CD8-positive, alpha-beta memory T cell (primary cell): Measurements from ENCODE around the gene CPTP. TPM values are rescaled to one million over a fixed set of nuclear protein-coding genes. Genes with fewer than 3 reads are reported as not detected.
A peak's percentile ranks its signal among the peaks of the same experiment; 100 is the strongest.

ENCODE experiments used
- CTCF ChIA-PET: fragments of 350-600 bp; sonication (Branson Sonifier 250); formaldehyde crosslinking; loops from one replicate; lab custom pipeline; 2021; ENCODE audit warnings: antibody characterized with exemption; lab: Charles Lee
- POLR2A ChIA-PET: fragments of 350-600 bp; sonication (Branson Sonifier 250); formaldehyde crosslinking; loops from one replicate; lab custom pipeline; 2021; ENCODE audit warnings: antibody characterized with exemption; lab: Charles Lee
- DNase-seq, 5 donors: peaks; one replicate each; pipeline versions ENCODE4 v3.0.0 to v3.0.0-alpha.2; 2020 to 2022; ENCODE audit warnings: mixed read lengths in 1 of 5
- H3K27ac ChIP-seq: one replicate; pipeline ENCODE4 v1.7.0; 2013; ENCODE audit warnings: low read depth, mild to moderate bottlenecking, low read length, moderate library complexity
- H3K27me3 ChIP-seq: 2 replicates; pipeline ENCODE4 v1.7.0; 2013; ENCODE audit warnings: low read length, mild to moderate bottlenecking; ENCODE audit not compliant: insufficient read depth, poor library complexity, severe bottlenecking
- H3K36me3 ChIP-seq: 2 replicates; pipeline ENCODE4 v1.7.0; 2013; ENCODE audit warnings: mild to moderate bottlenecking, low read length, moderate library complexity; ENCODE audit not compliant: insufficient read depth
- H3K4me1 ChIP-seq: 2 replicates; pipeline ENCODE4 v1.7.0; 2013; ENCODE audit warnings: mild to moderate bottlenecking, low read length, moderate library complexity; ENCODE audit not compliant: insufficient read depth
- H3K4me3 ChIP-seq: 2 replicates; pipeline ENCODE4 v1.7.0; 2013; ENCODE audit warnings: mild to moderate bottlenecking, low read length
- H3K9me3 ChIP-seq: 2 replicates; pipeline ENCODE4 v1.7.0; 2013; ENCODE audit warnings: mild to moderate bottlenecking, low read length
- H3K27ac Mint-ChIP-seq, 8 donors: one replicate each; pipeline ENCODE4 v1.8.0; 2020 to 2021; ENCODE audit warnings: mixed read lengths in 8 of 8, mild to moderate bottlenecking in 6 of 8, inconsistent platforms in 3 of 8, moderate library complexity in 3 of 8
- H3K27me3 Mint-ChIP-seq, 2 donors: one replicate each; pipeline ENCODE4 v1.8.0; 2020 to 2021; ENCODE audit warnings: mixed read lengths in 2 of 2, mild to moderate bottlenecking in 1 of 2, moderate library complexity in 1 of 2
- H3K36me3 Mint-ChIP-seq, 3 donors: one replicate each; pipeline ENCODE4 v1.8.0; 2020 to 2021; ENCODE audit warnings: mixed read lengths in 3 of 3, inconsistent platforms in 1 of 3, mild to moderate bottlenecking in 1 of 3
- H3K4me1 Mint-ChIP-seq, 3 donors: one replicate each; pipeline ENCODE4 v1.8.0; 2020 to 2021; ENCODE audit warnings: mixed read lengths in 3 of 3, inconsistent platforms in 1 of 3, mild to moderate bottlenecking in 1 of 3
- H3K4me3 Mint-ChIP-seq, 7 donors: one replicate each; pipeline ENCODE4 v1.8.0; 2020 to 2021; ENCODE audit warnings: mixed read lengths in 7 of 7, mild to moderate bottlenecking in 6 of 7, moderate library complexity in 4 of 7, inconsistent platforms in 2 of 7
- H3K9me3 Mint-ChIP-seq, 5 donors: one replicate each; pipeline ENCODE4 v1.8.0; 2020 to 2022; ENCODE audit warnings: mixed read lengths in 5 of 5, mild to moderate bottlenecking in 3 of 5, moderate library complexity in 2 of 5, inconsistent platforms in 1 of 5
- polyA plus RNA-seq: library from polyadenylated mRNA; unstranded; fragments of 300-500 nt; fragmentation: Illumina TruSeq; gene quantifications from one replicate; pipeline ENCODE4 v1.2.3, GENCODE V29; 2021
- total RNA-seq, 2 experiments: library from RNA; stranded (reverse); gene quantifications; one replicate each; pipeline ENCODE4 v1.2.3, GENCODE V29; 2021

Gene CPTP
- total and polyA plus RNA-seq, 3 experiments from 2014 or later: 17.6 to 23.6 (median 18.3) TPM

- ChIA-PET CTCF (interaction anchor here (1.7 kb wide), 1 partner anchor 188 kb away, joined by 4 read pairs; no protein-coding TSS in a partner anchor), POLR2A (interaction anchor here (1.0 kb wide), 1 partner anchor 11 kb away, joined by 4 read pairs; no protein-coding TSS in a partner anchor)
- peaks cover 0 to 41% (median 0%) of the 10 kb centered on the region in 3 donors for H3K36me3 Mint-ChIP-seq
- H3K4me3 ChIP-seq: no peak overlapping the region
- H3K4me3 Mint-ChIP-seq: peak overlapping the region; percentile 29 to 85 (median 48)
- peaks cover 15 to 29% (median 15%) of the 10 kb centered on the region in 3 donors for H3K4me1 Mint-ChIP-seq
- no peak for DNase-seq
- no peaks in the 10 kb centered on the region for H3K9me3 Mint-ChIP-seq
- H3K9me3 ChIP-seq: no peaks in the 10 kb centered on the region
- H3K27me3 ChIP-seq: no peaks in the 10 kb centered on the region
- H3K27ac ChIP-seq: no peak overlapping the region
- peaks cover 27% of the 10 kb centered on the region for H3K4me1 ChIP-seq
- H3K36me3 ChIP-seq: no peaks in the 10 kb centered on the region
- H3K27me3 Mint-ChIP-seq: no peaks in the 10 kb centered on the region
- peak overlapping the region in 6 of 8 donors; percentile 14 to 95 (median 55) for H3K27ac Mint-ChIP-seq
Observed at GRCh38 chr1:1310476-1311053, 14.0 kb upstream of the CPTP start.

- Mint-ChIP-seq H3K27ac (peak overlapping the region in 1 of 8 donors; percentile 87), H3K4me1 (peaks cover 8 to 21% (median 9%) of the 10 kb centered on the region in 3 donors), H3K27me3 (no peaks in the 10 kb centered on the region), H3K36me3 (peaks cover 0 to 47% (median 0%) of the 10 kb centered on the region in 3 donors), H3K4me3 (peak overlapping the region in 3 of 7 donors; percentile 10 to 65 (median 58)), H3K9me3 (no peaks in the 10 kb centered on the region)
- no peak overlapping the region for H3K4me3 ChIP-seq
- no peak overlapping the region for H3K27ac ChIP-seq
- H3K4me1 ChIP-seq: peaks cover 18% of the 10 kb centered on the region
- no peaks in the 10 kb centered on the region for H3K36me3 ChIP-seq
- ChIA-PET POLR2A (interaction anchor here (1.0 kb wide), 1 partner anchor 12 kb away, joined by 4 read pairs; no protein-coding TSS in a partner anchor), CTCF (interaction anchor here (1.7 kb wide), 1 partner anchor 189 kb away, joined by 4 read pairs; no protein-coding TSS in a partner anchor)
- H3K27me3 ChIP-seq: no peaks in the 10 kb centered on the region
- DNase-seq: no peak
- no peaks in the 10 kb centered on the region for H3K9me3 ChIP-seq
Observed at GRCh38 chr1:1311107-1312104, 13.2 kb upstream of the CPTP start.

GRCh38 chr1:1312450-1313314 is 11.9 kb upstream of the CPTP start:
- no peak overlapping the region for H3K4me3 ChIP-seq
- peak overlapping the region in 2 of 8 donors; percentile 45 to 70 for H3K27ac Mint-ChIP-seq
- H3K9me3 Mint-ChIP-seq: no peaks in the 10 kb centered on the region
- no peak for DNase-seq
- ChIA-PET POLR2A (interaction anchor here (0.7 kb wide), 1 partner anchor 186 kb away, joined by 7 read pairs; no protein-coding TSS in a partner anchor), CTCF (no interaction called here)
- no peaks in the 10 kb centered on the region for H3K36me3 ChIP-seq
- H3K4me1 ChIP-seq: peaks cover 9% of the 10 kb centered on the region
- peak overlapping the region in 2 of 7 donors; percentile 27 to 58 for H3K4me3 Mint-ChIP-seq
- no peaks in the 10 kb centered on the region for H3K27me3 Mint-ChIP-seq
- no peaks in the 10 kb centered on the region for H3K27me3 ChIP-seq
- H3K4me1 Mint-ChIP-seq: peaks cover 3 to 12% (median 4%) of the 10 kb centered on the region in 3 donors
- H3K36me3 Mint-ChIP-seq: peaks cover 0 to 52% (median 0%) of the 10 kb centered on the region in 3 donors
- H3K9me3 ChIP-seq: no peaks in the 10 kb centered on the region
- no peak overlapping the region for H3K27ac ChIP-seq

GRCh38 chr1:1313500-1314236 is 10.9 kb upstream of the CPTP start:
- CTCF ChIA-PET: interaction anchor here (1.4 to 2.1 kb wide), 2 partner anchors 8 to 58 kb away, joined by 4 read pairs; no protein-coding TSS in a partner anchor
- no peaks in the 10 kb centered on the region for H3K9me3 Mint-ChIP-seq

GRCh38 chr1:1314237-1314586 is 10.4 kb upstream of the CPTP start:
- H3K4me1 ChIP-seq: peaks cover 6% of the 10 kb centered on the region
- no peak for DNase-seq
- Mint-ChIP-seq H3K27ac (peak overlapping the region in 1 of 8 donors; percentile 39), H3K36me3 (peaks cover 0 to 60% (median 0%) of the 10 kb centered on the region in 3 donors), H3K27me3 (no peaks in the 10 kb centered on the region), H3K4me1 (peaks cover 5 to 12% (median 5%) of the 10 kb centered on the region in 3 donors), H3K4me3 (no peak overlapping the region), H3K9me3 (no peaks in the 10 kb centered on the region)
- ChIA-PET POLR2A (interaction anchor here (0.6 kb wide), 1 partner anchor 49 kb away, joined by 6 read pairs; no protein-coding TSS in a partner anchor), CTCF (interaction anchor here (1.4 to 2.1 kb wide), 2 partner anchors 9 to 58 kb away, joined by 4 read pairs; no protein-coding TSS in a partner anchor)
- H3K36me3 ChIP-seq: peaks cover 2% of the 10 kb centered on the region
- no peak overlapping the region for H3K4me3 ChIP-seq
- no peak overlapping the region for H3K27ac ChIP-seq
- H3K27me3 ChIP-seq: no peaks in the 10 kb centered on the region
- no peaks in the 10 kb centered on the region for H3K9me3 ChIP-seq

More at GRCh38 chr1:1313500-1314236, 10.9 kb upstream of the CPTP start:
- DNase-seq: no peak
- Mint-ChIP-seq H3K4me3 (no peak overlapping the region), H3K4me1 (peaks cover 3 to 12% (median 4%) of the 10 kb centered on the region in 3 donors), H3K27me3 (no peaks in the 10 kb centered on the region), H3K36me3 (peaks cover 0 to 55% (median 0%) of the 10 kb centered on the region in 3 donors), H3K27ac (peak overlapping the region in 2 of 8 donors; percentile 45 to 61)
- Histone ChIP-seq H3K36me3 (no peaks in the 10 kb centered on the region), H3K4me3 (no peak overlapping the region), H3K27ac (no peak overlapping the region), H3K4me1 (peaks cover 9% of the 10 kb centered on the region), H3K27me3 (no peaks in the 10 kb centered on the region), H3K9me3 (no peaks in the 10 kb centered on the region)
- POLR2A ChIA-PET: interaction anchor here (0.6 to 0.7 kb wide), 2 partner anchors 50 to 186 kb away, joined by 6 to 7 read pairs; no protein-coding TSS in a partner anchor

GRCh38 chr1:1314678-1315335 is 9.8 kb upstream of the CPTP start:
- CTCF ChIA-PET: interaction anchor here (1.4 to 2.1 kb wide), 2 partner anchors 9 to 57 kb away, joined by 4 read pairs; no protein-coding TSS in a partner anchor

More at GRCh38 chr1:1314678-1315335, 9.8 kb upstream of the CPTP start:
- Mint-ChIP-seq H3K4me3 (no peak overlapping the region), H3K4me1 (peaks cover 5 to 13% (median 10%) of the 10 kb centered on the region in 3 donors), H3K36me3 (peaks cover 0 to 66% (median 2%) of the 10 kb centered on the region in 3 donors), H3K9me3 (no peaks in the 10 kb centered on the region), H3K27ac (peak overlapping the region in 1 of 8 donors; percentile 54), H3K27me3 (no peaks in the 10 kb centered on the region)
- no peaks in the 10 kb centered on the region for H3K27me3 ChIP-seq
- DNase-seq: no peak
- no peaks in the 10 kb centered on the region for H3K9me3 ChIP-seq
- POLR2A ChIA-PET: no interaction called here
- no peak overlapping the region for H3K27ac ChIP-seq
- H3K4me3 ChIP-seq: no peak overlapping the region
- H3K36me3 ChIP-seq: peaks cover 7% of the 10 kb centered on the region
- peaks cover under 1% of the 10 kb centered on the region for H3K4me1 ChIP-seq
